GM18508 (cell line): ENCODE results near the gene LILRB4.
"Not testable (repeated sequence)": the region's sequence is repeated elsewhere in the genome, so short reads cannot be mapped to it uniquely, and the experiment has no call there.

Experiments
- ATAC-seq: cut with Tn5 transposase; IDR thresholded peaks from one replicate; pipeline ENCODE4 v1.9.1; 2021; ENCODE audit warnings: moderate number of reproducible peaks; ENCODE audit not compliant: insufficient read depth, unreplicated experiment

LILRB4 gene

GRCh38 chr19:54646331-54646841 lies 16.4 kb upstream of the LILRB4 start:
- no peak for ATAC-seq

- ATAC-seq, result no peak
Observed at GRCh38 chr19:54648129-54648528, 14.7 kb upstream of the LILRB4 start.

- ATAC-seq, result no peak
Observed at GRCh38 chr19:54650108-54650655, 12.6 kb upstream of the LILRB4 start.

- ATAC-seq, result no peak
Observed at GRCh38 chr19:54653181-54653809, 9.5 kb upstream of the LILRB4 start.

GRCh38 chr19:54654447-54655321 lies 8.1 kb upstream of the LILRB4 start:
- ATAC-seq, result no peak

- no peak for ATAC-seq
Observed at GRCh38 chr19:54659300-54659699, 3.5 kb upstream of the LILRB4 start.

- no peak for ATAC-seq
Observed at GRCh38 chr19:54660306-54660705, 2.5 kb upstream of the LILRB4 start.

- ATAC-seq, result no peak
Observed at GRCh38 chr19:54660964-54661363, 1.8 kb upstream of the LILRB4 start.

GRCh38 chr19:54661846-54662481 lies 821 bp upstream of the LILRB4 start:
- no peak for ATAC-seq

GRCh38 chr19:54665530-54665929 lies 2.7 kb downstream of the LILRB4 start:
- no peak for ATAC-seq

GRCh38 chr19:54667217-54667616 lies 4.4 kb downstream of the LILRB4 start:
- ATAC-seq, result no peak

- ATAC-seq, result no peak
Observed at GRCh38 chr19:54668353-54668752, 5.6 kb downstream of the LILRB4 start.

GRCh38 chr19:54670576-54671357 lies 8.0 kb downstream of the LILRB4 start:
- no peak for ATAC-seq

- no peak for ATAC-seq
Observed at GRCh38 chr19:54673222-54673621, 10.4 kb downstream of the LILRB4 start.

GRCh38 chr19:54674021-54674617 lies 11.3 kb downstream of the LILRB4 start:
- no peak for ATAC-seq

- not testable (repeated sequence) for ATAC-seq
Observed at GRCh38 chr19:54676210-54676834, 13.5 kb downstream of the LILRB4 start.

- no peak for ATAC-seq
Observed at GRCh38 chr19:54677217-54677616, 14.4 kb downstream of the LILRB4 start.

- not testable (repeated sequence) for ATAC-seq
Observed at GRCh38 chr19:54681596-54681995, 18.8 kb downstream of the LILRB4 start.

GRCh38 chr19:54682306-54682856 lies 19.6 kb downstream of the LILRB4 start:
- no peak for ATAC-seq
